K562 (cell line): ENCODE data around the gene MORC1. TPM values are rescaled to one million over a fixed set of nuclear protein-coding genes. Genes with fewer than 3 reads are reported as not detected.

ENCODE experiments used
- ATAC-seq: fragments of 200-7000 bp; cut with Tn5 transposase; 3 replicates; pipeline ENCODE4 v1.9.1; 2020; ENCODE audit warnings: moderate library complexity
- BruUV-seq: library from RNA; stranded (reverse); fragments of 400-500 nt; replicated peaks from 2 replicates; lab custom pipeline; 2021; lab: Mats Ljungman, UMichigan
- CTCF ChIA-PET: fragments of 300-600 bp; formaldehyde crosslinking; extraction: SDS; loops from one replicate; lab custom pipeline; 2021; ENCODE audit warnings: low intra/inter-chr PET ratio; lab: Yijun Ruan, JAX
- POLR2A ChIA-PET: fragments of 300-600, 350-650 bp; sonication (Branson Sonifier 250); formaldehyde crosslinking; extraction: SDS; loops from one replicate; lab custom pipeline; 2021; ENCODE audit warnings: antibody characterized with exemption, inconsistent platforms; lab: Yijun Ruan, JAX
- DNase-seq, 4 experiments: peaks; one replicate each; pipeline versions ENCODE4 v3.0.0 to v3.0.0-alpha.2; 2011 to 2018; ENCODE audit warnings: low spot score in 3 of 4, mixed read lengths in 3 of 4; ENCODE audit errors: extremely low read depth in 1 of 4
- FAIRE-seq: peaks from 2 replicates; lab custom pipeline; 2011; peaks lifted over from hg19 to GRCh38; lab: Jason Lieb, UNC
- H2AFZ ChIP-seq: 2 replicates; pipeline ENCODE4 v1.6.0; 2011; ENCODE audit warnings: low read depth, low read length, control low read depth, inconsistent platforms
- H3K27ac ChIP-seq: fragments of 200-600 bp; 3 replicates; pipeline ENCODE4 v1.8.0; 2011; ENCODE audit warnings: low read depth, mild to moderate bottlenecking, control low read depth, inconsistent platforms, low read length, moderate library complexity, mixed read lengths; ENCODE audit errors: extremely low read depth
- H3K27me3 ChIP-seq, 2 experiments: fragments of 300-600 bp in 1 of 2; 2 replicates in 1 of 2; 3 replicates in 1 of 2; pipeline versions ENCODE4 v1.6.0 to v1.8.0; 2011; ENCODE audit warnings: inconsistent platforms in 2 of 2, low read length in 2 of 2, mild to moderate bottlenecking in 1 of 2, mixed read lengths in 1 of 2, moderate library complexity in 1 of 2; ENCODE audit not compliant: control insufficient read depth in 2 of 2, insufficient read depth in 2 of 2
- H3K36me3 ChIP-seq: fragments of 300-600 bp; 3 replicates; pipeline ENCODE4 v1.8.0; 2011; ENCODE audit warnings: mild to moderate bottlenecking, low read length, inconsistent platforms; ENCODE audit not compliant: control insufficient read depth, insufficient read depth
- H3K4me1 ChIP-seq, 2 experiments: fragments of 200-600 bp in 1 of 2; replicated peaks in 1 of 2; 2 replicates in 1 of 2; 3 replicates in 1 of 2; pipeline versions ENCODE4 v1.5.1 to v1.8.0; 2011; ENCODE audit warnings: inconsistent platforms in 2 of 2, low read length in 2 of 2, mild to moderate bottlenecking in 1 of 2, mixed read lengths in 1 of 2, moderate library complexity in 1 of 2; ENCODE audit not compliant: control insufficient read depth in 2 of 2, insufficient read depth in 2 of 2
- H3K4me2 ChIP-seq: 2 replicates; pipeline ENCODE4 v1.6.1; 2011; ENCODE audit warnings: low read length, control low read depth, inconsistent platforms, mixed read lengths; ENCODE audit not compliant: insufficient read depth
- H3K4me3 ChIP-seq: fragments of 200-600 bp; sonication (generic), shearing (Covaris generic); 2 replicates; pipeline ENCODE4 v1.5.1; 2016; ENCODE audit warnings: control low read depth, inconsistent platforms
- H3K79me2 ChIP-seq: fragments of 200-600 bp; 3 replicates; pipeline ENCODE4 v1.8.0; 2011; ENCODE audit warnings: low read length, inconsistent platforms; ENCODE audit not compliant: control insufficient read depth, insufficient read depth
- H3K9ac ChIP-seq, 2 experiments: 2 replicates each; pipeline versions ENCODE4 v1.6.0 to v1.6.1; 2011; ENCODE audit warnings: low read depth in 2 of 2, low read length in 2 of 2, control low read depth in 1 of 2, inconsistent platforms in 1 of 2, mild to moderate bottlenecking in 1 of 2, mixed read lengths in 1 of 2; ENCODE audit not compliant: insufficient read depth in 1 of 2
- H3K9me1 ChIP-seq: one replicate; pipeline ENCODE4 v1.6.0; 2011; ENCODE audit warnings: inconsistent platforms, mild to moderate bottlenecking, low read length, moderate library complexity; ENCODE audit not compliant: control insufficient read depth, insufficient read depth
- H3K9me3 ChIP-seq: replicated peaks from 2 replicates; pipeline ENCODE4 v1.5.1; 2011; ENCODE audit warnings: low read depth, low read length, inconsistent platforms; ENCODE audit not compliant: control insufficient read depth, insufficient read depth
- H4K20me1 ChIP-seq: replicated peaks from 2 replicates; pipeline ENCODE4 v1.6.1; 2011; ENCODE audit warnings: low read length, inconsistent platforms, mixed read lengths; ENCODE audit not compliant: control insufficient read depth, insufficient read depth
- ASH1L ChIP-seq: fragments of 450-650 bp; IDR thresholded peaks from 2 replicates; pipeline ENCODE4 v1.6.1; 2018; ENCODE audit warnings: borderline replicate concordance, mild to moderate bottlenecking, low read depth; ENCODE audit not compliant: partially characterized antibody
- CCAR2 ChIP-seq: fragments of 200-400 bp; formaldehyde crosslinking; IDR thresholded peaks from 2 replicates; pipeline ENCODE4 v1.6.1; 2017; ENCODE audit warnings: mild to moderate bottlenecking, low read depth, low read length
- EP400 ChIP-seq: fragments of 450-650 bp; IDR thresholded peaks from 2 replicates; pipeline ENCODE4 v1.6.1; 2017; ENCODE audit warnings: antibody characterized with exemption, mild to moderate bottlenecking, moderate library complexity
- ETS2 ChIP-seq: IDR thresholded peaks from 2 replicates; pipeline ENCODE4 v1.6.1; 2016; ENCODE audit warnings: borderline replicate concordance, missing genetic modification characterization, mild to moderate bottlenecking, moderate library complexity, missing compliant biosample characterization; ENCODE audit not compliant: poor library complexity, severe bottlenecking
- RBM14 ChIP-seq: fragments of 200-400 bp; formaldehyde crosslinking; IDR thresholded peaks from 2 replicates; pipeline ENCODE4 v1.6.1; 2018; ENCODE audit warnings: low read depth, mild to moderate bottlenecking, low read length, moderate library complexity, borderline replicate concordance; ENCODE audit not compliant: insufficient read depth
- SMC3 ChIP-seq: conservative IDR thresholded peaks from 2 replicates; pipeline ENCODE4 v1.6.1; 2011; ENCODE audit warnings: low read depth, low read length, improper control_type of control experiment; ENCODE audit not compliant: insufficient read depth
- THRA ChIP-seq: fragments of 450-650 bp; IDR thresholded peaks from 2 replicates; pipeline ENCODE4 v1.6.1; 2017; ENCODE audit warnings: mild to moderate bottlenecking, moderate library complexity
- WGBS: fragments of 100-300 bp; shearing (Covaris generic); methylation state at CpG from one replicate; pipeline ENCODE4 v1.1.6; 2016; ENCODE audit warnings: low coverage, mixed read lengths; ENCODE audit not compliant: insufficient coverage; ENCODE audit errors: missing lambda C conversion rate; 5-methylcytosine and 5-hydroxymethylcytosine counted together
- in situ Hi-C: fragments of 300-500 bp; cut with MboI; formaldehyde crosslinking; loops from 4 replicates; pipeline ENCODE4 v1.15.0; 2018; ENCODE audit warnings: inconsistent platforms, mixed read lengths
- intact Hi-C: fragments of 100-400 bp; cut with micrococcal nuclease; formaldehyde crosslinking; loops from 2 replicates; pipeline ENCODE4 v1.14.2; 2022
- polyA plus RNA-seq, 8 experiments: library from polyadenylated mRNA; depleted of rRNA in 4 of 8; stranded (reverse) in 5 of 8; unstranded in 3 of 8; fragments of >200 nt; fragmentation: Nextera tagmentation in 2 of 8; fragmentation: Illumina TruSeq in 1 of 8; extraction: Ambion mirVana in 2 of 8; extraction: Trizol in 1 of 8; gene quantifications; 2 replicates each; pipeline versions ENCODE4 v1.2.1 to v1.2.3, GENCODE V29; 2011 to 2014; ENCODE audit warnings: inconsistent platforms in 1 of 8, missing spikeins in 1 of 8
- total RNA-seq, 7 experiments: library from RNA; depleted of rRNA in 6 of 7; stranded (reverse); fragments of >200 nt in 6 of 7; fragmentation: Illumina TruSeq in 2 of 7; extraction: Trizol in 2 of 7; gene quantifications; 2 replicates each; pipeline versions ENCODE4 v1.2.1 to v1.2.3, GENCODE V29; 2011 to 2021; ENCODE audit warnings: low replicate concordance in 1 of 7
- TF ChIP-seq, protein P1 (sequence below): fragments of 200-600 bp; sonication (generic); IDR thresholded peaks from one replicate; pipeline ENCODE4 v1.6.1; 2012; ENCODE audit warnings: mild to moderate bottlenecking, low read depth, low read length, inconsistent platforms

The MORC1 gene
- total and polyA plus RNA-seq, 9 of the 15 experiments (the other 6 are each of a cell fraction or from before 2014, with no cell fraction given), result 0.08 to 0.41 (median 0.30) TPM; not detected in 1

DNA sequence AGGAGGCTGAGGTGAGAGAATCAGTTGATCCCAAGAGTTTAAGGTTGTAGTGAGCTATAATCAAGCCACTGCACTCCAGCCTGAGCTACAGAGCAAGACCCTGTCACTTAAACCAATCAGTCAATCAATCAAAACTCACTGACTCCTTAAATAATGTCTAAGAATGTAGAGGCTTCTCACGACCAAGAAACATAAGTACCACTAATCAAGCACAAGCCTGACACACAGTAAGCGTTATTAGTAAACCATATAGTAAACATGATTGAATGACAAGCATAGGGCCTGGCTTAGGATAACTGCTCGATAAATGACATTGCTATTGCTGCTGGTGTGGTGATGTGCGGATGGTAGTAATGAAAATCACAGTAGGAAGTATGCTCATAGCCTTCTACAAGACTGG is 48.0 kb upstream of the MORC1 start:
- WGBS, result 0% methylated on average over 4 of the region's 4 CpGs
- intact Hi-C loops (no loop called here), in situ Hi-C loops (no loop called here)
- Histone ChIP-seq H3K9me3 (no peaks in the 10 kb centered on the region), H2AFZ (no peak overlapping the region), H3K36me3 (no peaks in the 10 kb centered on the region), H3K27ac (no peak overlapping the region), H3K79me2 (no peaks in the 10 kb centered on the region), H3K4me3 (no peak overlapping the region), H3K4me1 (no peaks in the 10 kb centered on the region), H3K27me3 (no peaks in the 10 kb centered on the region), H4K20me1 (no peaks in the 10 kb centered on the region), H3K4me2 (no peak overlapping the region), H3K9ac (no peak overlapping the region), H3K9me1 (no peaks in the 10 kb centered on the region)
- no TSS peak for BruUV-seq
- ChIA-PET CTCF (no interaction called here), POLR2A (no interaction called here)
- FAIRE-seq (no peak), DNase-seq (no peak), ATAC-seq (no peak)
- TF ChIP-seq SMC3 (no peak), CCAR2 (no peak), ETS2 (no peak), EP400 (no peak), THRA (no peak), RBM14 (no peak), ASH1L (no peak)
- TF ChIP-seq, protein P1, sequence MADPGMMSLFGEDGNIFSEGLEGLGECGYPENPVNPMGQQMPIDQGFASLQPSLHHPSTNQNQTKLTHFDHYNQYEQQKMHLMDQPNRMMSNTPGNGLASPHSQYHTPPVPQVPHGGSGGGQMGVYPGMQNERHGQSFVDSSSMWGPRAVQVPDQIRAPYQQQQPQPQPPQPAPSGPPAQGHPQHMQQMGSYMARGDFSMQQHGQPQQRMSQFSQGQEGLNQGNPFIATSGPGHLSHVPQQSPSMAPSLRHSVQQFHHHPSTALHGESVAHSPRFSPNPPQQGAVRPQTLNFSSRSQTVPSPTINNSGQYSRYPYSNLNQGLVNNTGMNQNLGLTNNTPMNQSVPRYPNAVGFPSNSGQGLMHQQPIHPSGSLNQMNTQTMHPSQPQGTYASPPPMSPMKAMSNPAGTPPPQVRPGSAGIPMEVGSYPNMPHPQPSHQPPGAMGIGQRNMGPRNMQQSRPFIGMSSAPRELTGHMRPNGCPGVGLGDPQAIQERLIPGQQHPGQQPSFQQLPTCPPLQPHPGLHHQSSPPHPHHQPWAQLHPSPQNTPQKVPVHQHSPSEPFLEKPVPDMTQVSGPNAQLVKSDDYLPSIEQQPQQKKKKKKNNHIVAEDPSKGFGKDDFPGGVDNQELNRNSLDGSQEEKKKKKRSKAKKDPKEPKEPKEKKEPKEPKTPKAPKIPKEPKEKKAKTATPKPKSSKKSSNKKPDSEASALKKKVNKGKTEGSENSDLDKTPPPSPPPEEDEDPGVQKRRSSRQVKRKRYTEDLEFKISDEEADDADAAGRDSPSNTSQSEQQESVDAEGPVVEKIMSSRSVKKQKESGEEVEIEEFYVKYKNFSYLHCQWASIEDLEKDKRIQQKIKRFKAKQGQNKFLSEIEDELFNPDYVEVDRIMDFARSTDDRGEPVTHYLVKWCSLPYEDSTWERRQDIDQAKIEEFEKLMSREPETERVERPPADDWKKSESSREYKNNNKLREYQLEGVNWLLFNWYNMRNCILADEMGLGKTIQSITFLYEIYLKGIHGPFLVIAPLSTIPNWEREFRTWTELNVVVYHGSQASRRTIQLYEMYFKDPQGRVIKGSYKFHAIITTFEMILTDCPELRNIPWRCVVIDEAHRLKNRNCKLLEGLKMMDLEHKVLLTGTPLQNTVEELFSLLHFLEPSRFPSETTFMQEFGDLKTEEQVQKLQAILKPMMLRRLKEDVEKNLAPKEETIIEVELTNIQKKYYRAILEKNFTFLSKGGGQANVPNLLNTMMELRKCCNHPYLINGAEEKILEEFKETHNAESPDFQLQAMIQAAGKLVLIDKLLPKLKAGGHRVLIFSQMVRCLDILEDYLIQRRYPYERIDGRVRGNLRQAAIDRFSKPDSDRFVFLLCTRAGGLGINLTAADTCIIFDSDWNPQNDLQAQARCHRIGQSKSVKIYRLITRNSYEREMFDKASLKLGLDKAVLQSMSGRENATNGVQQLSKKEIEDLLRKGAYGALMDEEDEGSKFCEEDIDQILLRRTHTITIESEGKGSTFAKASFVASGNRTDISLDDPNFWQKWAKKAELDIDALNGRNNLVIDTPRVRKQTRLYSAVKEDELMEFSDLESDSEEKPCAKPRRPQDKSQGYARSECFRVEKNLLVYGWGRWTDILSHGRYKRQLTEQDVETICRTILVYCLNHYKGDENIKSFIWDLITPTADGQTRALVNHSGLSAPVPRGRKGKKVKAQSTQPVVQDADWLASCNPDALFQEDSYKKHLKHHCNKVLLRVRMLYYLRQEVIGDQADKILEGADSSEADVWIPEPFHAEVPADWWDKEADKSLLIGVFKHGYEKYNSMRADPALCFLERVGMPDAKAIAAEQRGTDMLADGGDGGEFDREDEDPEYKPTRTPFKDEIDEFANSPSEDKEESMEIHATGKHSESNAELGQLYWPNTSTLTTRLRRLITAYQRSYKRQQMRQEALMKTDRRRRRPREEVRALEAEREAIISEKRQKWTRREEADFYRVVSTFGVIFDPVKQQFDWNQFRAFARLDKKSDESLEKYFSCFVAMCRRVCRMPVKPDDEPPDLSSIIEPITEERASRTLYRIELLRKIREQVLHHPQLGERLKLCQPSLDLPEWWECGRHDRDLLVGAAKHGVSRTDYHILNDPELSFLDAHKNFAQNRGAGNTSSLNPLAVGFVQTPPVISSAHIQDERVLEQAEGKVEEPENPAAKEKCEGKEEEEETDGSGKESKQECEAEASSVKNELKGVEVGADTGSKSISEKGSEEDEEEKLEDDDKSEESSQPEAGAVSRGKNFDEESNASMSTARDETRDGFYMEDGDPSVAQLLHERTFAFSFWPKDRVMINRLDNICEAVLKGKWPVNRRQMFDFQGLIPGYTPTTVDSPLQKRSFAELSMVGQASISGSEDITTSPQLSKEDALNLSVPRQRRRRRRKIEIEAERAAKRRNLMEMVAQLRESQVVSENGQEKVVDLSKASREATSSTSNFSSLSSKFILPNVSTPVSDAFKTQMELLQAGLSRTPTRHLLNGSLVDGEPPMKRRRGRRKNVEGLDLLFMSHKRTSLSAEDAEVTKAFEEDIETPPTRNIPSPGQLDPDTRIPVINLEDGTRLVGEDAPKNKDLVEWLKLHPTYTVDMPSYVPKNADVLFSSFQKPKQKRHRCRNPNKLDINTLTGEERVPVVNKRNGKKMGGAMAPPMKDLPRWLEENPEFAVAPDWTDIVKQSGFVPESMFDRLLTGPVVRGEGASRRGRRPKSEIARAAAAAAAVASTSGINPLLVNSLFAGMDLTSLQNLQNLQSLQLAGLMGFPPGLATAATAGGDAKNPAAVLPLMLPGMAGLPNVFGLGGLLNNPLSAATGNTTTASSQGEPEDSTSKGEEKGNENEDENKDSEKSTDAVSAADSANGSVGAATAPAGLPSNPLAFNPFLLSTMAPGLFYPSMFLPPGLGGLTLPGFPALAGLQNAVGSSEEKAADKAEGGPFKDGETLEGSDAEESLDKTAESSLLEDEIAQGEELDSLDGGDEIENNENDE, result no peak
